ENCODE measurements around the gene GNG7. TPM values are rescaled to one million over a fixed set of nuclear protein-coding genes. Genes with fewer than 3 reads are reported as not detected.

The GNG7 gene
- polyA plus RNA-seq, 1 donor (not counting 4 experiments of a cell fraction or from before 2014, with no cell fraction given) = 0.01 TPM

DNA sequence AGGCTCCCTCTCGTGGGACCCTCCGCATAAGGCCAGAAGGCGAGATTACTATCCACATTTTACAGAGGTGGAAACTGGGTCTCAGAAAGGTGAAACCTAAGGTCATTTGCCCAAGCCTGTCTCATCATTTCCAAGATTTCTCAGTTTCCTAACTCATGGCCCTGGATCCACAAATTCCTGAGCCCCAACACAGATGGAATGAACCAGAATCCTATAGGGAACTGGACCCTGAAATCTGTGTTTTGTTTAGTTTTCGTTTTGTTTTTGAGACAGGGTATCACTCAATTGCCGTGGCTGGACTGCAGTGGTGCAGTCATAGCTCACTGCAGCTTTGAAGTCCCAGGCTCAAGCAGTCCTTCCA is 563 bp upstream of the GNG7 start:
- FAIRE-seq = no peak
- Histone ChIP-seq H3K9me3 (ENCODE audit: control insufficient read depth, low read depth, low read length) (no peaks in the 10 kb centered on the region), H3K27ac (ENCODE audit: control insufficient read depth, insufficient read depth, low read length) (no peak overlapping the region)

DNA sequence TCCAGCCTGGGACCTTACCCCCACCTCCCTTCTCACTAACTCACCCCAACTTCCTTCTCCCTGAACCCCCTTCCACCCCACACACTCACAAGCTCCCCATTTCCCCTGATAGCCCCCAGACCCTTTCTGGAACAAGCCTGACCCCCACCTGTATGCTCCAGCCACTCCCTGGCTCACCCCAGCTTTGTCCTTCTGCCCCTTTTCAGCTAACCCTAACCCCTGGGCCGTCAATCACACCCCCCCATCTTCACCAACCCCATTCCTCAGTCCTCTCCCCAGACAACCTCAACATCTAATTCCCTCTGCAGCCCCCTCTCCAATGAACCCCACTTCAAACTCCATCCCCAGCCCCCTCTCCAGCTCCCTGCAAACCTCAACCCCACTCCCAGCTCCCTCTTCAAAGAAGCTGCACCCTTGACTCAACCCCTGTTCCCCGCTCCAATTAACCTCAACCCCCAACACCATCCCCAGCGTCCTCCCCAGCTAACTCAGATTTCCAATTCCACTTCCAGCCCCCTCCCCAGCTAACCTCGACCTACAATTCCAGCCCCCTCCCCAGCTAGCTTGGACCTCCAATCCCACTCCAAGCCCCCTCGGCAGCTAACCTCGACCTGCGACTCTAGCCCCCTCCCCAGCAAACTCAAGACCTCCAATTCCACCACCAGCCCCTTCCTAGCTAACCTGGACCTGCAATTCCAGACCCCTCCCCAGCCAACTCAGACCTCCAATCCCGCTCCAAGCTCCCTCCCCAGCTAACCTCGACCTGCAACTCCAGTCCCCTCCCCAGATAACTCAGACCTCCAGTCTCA is 929 bp downstream of the GNG7 start:
- FAIRE-seq (no peak), DNase-seq (ENCODE audit: low read depth, low spot score) (no peak)
- no peaks in the 10 kb centered on the region for H3K9me3 ChIP-seq (ENCODE audit: control insufficient read depth, low read depth, low read length)
- H3K79me2 ChIP-seq (ENCODE audit: control insufficient read depth, insufficient read depth, low read length) = no peaks in the 10 kb centered on the region
- dilution Hi-C loops (cut with MboI; ENCODE audit: extremely low pct_ligation_motif_present, low sequenced_read_pairs) = no loop called here
- no peaks in the 10 kb centered on the region for H3K4me1 ChIP-seq (ENCODE audit: control insufficient read depth, extremely low read depth, insufficient read depth, low read length)
- H3K27me3 ChIP-seq (ENCODE audit: control insufficient read depth, extremely low read depth, insufficient read depth, low read length) = peaks cover 26% of the 10 kb centered on the region
- no peaks in the 10 kb centered on the region for H3K9me1 ChIP-seq (ENCODE audit: control insufficient read depth, extremely low read depth, insufficient read depth, low read length)
- H2AFZ ChIP-seq (ENCODE audit: control insufficient read depth, low read length) = no peak overlapping the region
- no peak overlapping the region for H3K4me2 ChIP-seq (ENCODE audit: control insufficient read depth, extremely low read depth, insufficient read depth, low read depth, low read length)
- H3K9ac ChIP-seq (ENCODE audit: control insufficient read depth, extremely low read depth, insufficient read depth, low read length) = no peak overlapping the region
- no peaks in the 10 kb centered on the region for H3K36me3 ChIP-seq (ENCODE audit: control insufficient read depth in 2 of 2, extremely low read depth in 1 of 2, insufficient read depth in 2 of 2, low read length in 2 of 2)
- TF ChIP-seq, protein P1, sequence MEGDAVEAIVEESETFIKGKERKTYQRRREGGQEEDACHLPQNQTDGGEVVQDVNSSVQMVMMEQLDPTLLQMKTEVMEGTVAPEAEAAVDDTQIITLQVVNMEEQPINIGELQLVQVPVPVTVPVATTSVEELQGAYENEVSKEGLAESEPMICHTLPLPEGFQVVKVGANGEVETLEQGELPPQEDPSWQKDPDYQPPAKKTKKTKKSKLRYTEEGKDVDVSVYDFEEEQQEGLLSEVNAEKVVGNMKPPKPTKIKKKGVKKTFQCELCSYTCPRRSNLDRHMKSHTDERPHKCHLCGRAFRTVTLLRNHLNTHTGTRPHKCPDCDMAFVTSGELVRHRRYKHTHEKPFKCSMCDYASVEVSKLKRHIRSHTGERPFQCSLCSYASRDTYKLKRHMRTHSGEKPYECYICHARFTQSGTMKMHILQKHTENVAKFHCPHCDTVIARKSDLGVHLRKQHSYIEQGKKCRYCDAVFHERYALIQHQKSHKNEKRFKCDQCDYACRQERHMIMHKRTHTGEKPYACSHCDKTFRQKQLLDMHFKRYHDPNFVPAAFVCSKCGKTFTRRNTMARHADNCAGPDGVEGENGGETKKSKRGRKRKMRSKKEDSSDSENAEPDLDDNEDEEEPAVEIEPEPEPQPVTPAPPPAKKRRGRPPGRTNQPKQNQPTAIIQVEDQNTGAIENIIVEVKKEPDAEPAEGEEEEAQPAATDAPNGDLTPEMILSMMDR (optimal IDR thresholded peaks at IDR 0.05 in 1 of 3, IDR thresholded peaks at IDR 0.05 in 1 of 3, conservative IDR thresholded peaks at IDR 0.05 in 1 of 3; ENCODE audit: extremely low read depth in 1 of 3, insufficient read depth in 2 of 3, low read length in 3 of 3) = no peak
- peak; percentile 45 for TF ChIP-seq EZH2 (IDR thresholded peaks at IDR 0.05; ENCODE audit: low read length)
- no peak overlapping the region for H3K27ac ChIP-seq (ENCODE audit: control insufficient read depth, insufficient read depth, low read length)
- H3K4me3 ChIP-seq (ENCODE audit: control insufficient read depth in 2 of 3, extremely low read depth in 1 of 3, insufficient read depth in 2 of 3, low read depth in 1 of 3, low read length in 3 of 3) = no peak overlapping the region
- H4K20me1 ChIP-seq (ENCODE audit: control insufficient read depth, extremely low read depth, insufficient read depth, low read length) = no peaks in the 10 kb centered on the region

More for the DNA sequence above, 563 bp upstream of the GNG7 start:
- no peak for TF ChIP-seq EZH2 (IDR thresholded peaks at IDR 0.05; ENCODE audit: low read length)
- TF ChIP-seq, protein P1 (optimal IDR thresholded peaks at IDR 0.05 in 1 of 3, IDR thresholded peaks at IDR 0.05 in 1 of 3, conservative IDR thresholded peaks at IDR 0.05 in 1 of 3; ENCODE audit: extremely low read depth in 1 of 3, insufficient read depth in 2 of 3, low read length in 3 of 3) = no peak
- no peak for DNase-seq (ENCODE audit: low read depth, low spot score)
- Histone ChIP-seq H3K79me2 (ENCODE audit: control insufficient read depth, insufficient read depth, low read length) (no peaks in the 10 kb centered on the region), H3K9me1 (ENCODE audit: control insufficient read depth, extremely low read depth, insufficient read depth, low read length) (no peaks in the 10 kb centered on the region), H3K36me3 (ENCODE audit: control insufficient read depth in 2 of 2, extremely low read depth in 1 of 2, insufficient read depth in 2 of 2, low read length in 2 of 2) (no peaks in the 10 kb centered on the region), H2AFZ (ENCODE audit: control insufficient read depth, low read length) (no peak overlapping the region), H3K4me1 (ENCODE audit: control insufficient read depth, extremely low read depth, insufficient read depth, low read length) (no peaks in the 10 kb centered on the region), H3K27me3 (ENCODE audit: control insufficient read depth, extremely low read depth, insufficient read depth, low read length) (peaks cover 26% of the 10 kb centered on the region), H3K9ac (ENCODE audit: control insufficient read depth, extremely low read depth, insufficient read depth, low read length) (no peak overlapping the region), H3K4me3 (ENCODE audit: control insufficient read depth in 2 of 3, extremely low read depth in 1 of 3, insufficient read depth in 2 of 3, low read depth in 1 of 3, low read length in 3 of 3) (peak overlapping the region in 1 of 3 experiments; percentile 55), H3K4me2 (ENCODE audit: control insufficient read depth, extremely low read depth, insufficient read depth, low read depth, low read length) (peak overlapping the region; percentile 66), H4K20me1 (ENCODE audit: control insufficient read depth, extremely low read depth, insufficient read depth, low read length) (no peaks in the 10 kb centered on the region)
- dilution Hi-C loops (cut with MboI; ENCODE audit: extremely low pct_ligation_motif_present, low sequenced_read_pairs) = no loop called here
